Prostate gland (tissue), 2 donors: ENCODE data around the gene TRAPPC6A.

Experiments used
- CTCF ChIP-seq, 4 experiments: fragments of 200-600 bp in 2 of 4; fragments of 450-650 bp in 2 of 4; sonication (generic) in 2 of 4; IDR thresholded peaks; 1 replicate in 3 of 4; 2 replicates in 1 of 4; pipeline ENCODE4 v1.5.1; 2016 to 2019; ENCODE audit warnings: antibody characterized with exemption in 4 of 4, mild to moderate bottlenecking in 2 of 4, moderate library complexity in 2 of 4
- POLR2A ChIP-seq: fragments of 450-650 bp; IDR thresholded peaks from one replicate; pipeline ENCODE4 v1.6.1; 2016; ENCODE audit warnings: antibody characterized with exemption, mild to moderate bottlenecking
- POLR2AphosphoS5 ChIP-seq: sonication (generic); formaldehyde crosslinking; IDR thresholded peaks from one replicate; pipeline ENCODE4 v1.6.1; 2017; ENCODE audit warnings: antibody characterized with exemption

- no peak for TF ChIP-seq CTCF (IDR thresholded peaks at IDR 0.05)
- TF ChIP-seq POLR2A: no peak
- TF ChIP-seq POLR2AphosphoS5: peak; percentile 7
These were observed 25.3 kb downstream of the TRAPPC6A start for GRCh38 chr19:45152504-45153338.
